ENCODE results near the gene EEFSEC.

The EEFSEC gene

GRCh38 chr3:128310286-128311058 is 157.2 kb downstream of the EEFSEC start:
- ChIA-PET POLR2A (no interaction called here), CTCF (no interaction called here)
- TF ChIP-seq FOXA1 (IDR thresholded peaks at IDR 0.05), result no peak
- no peak for TF ChIP-seq ZNF384 (IDR thresholded peaks at IDR 0.05)
- TF ChIP-seq FOXK2 (IDR thresholded peaks at IDR 0.05), result no peak
- TF ChIP-seq L3MBTL2 (conservative IDR thresholded peaks at IDR 0.05), result no peak
- no peak for TF ChIP-seq PKNOX1 (IDR thresholded peaks at IDR 0.05)
- TF ChIP-seq ELF4 (IDR thresholded peaks at IDR 0.05), result no peak
- TF ChIP-seq CTBP1 (IDR thresholded peaks at IDR 0.05; ENCODE audit: borderline replicate concordance), result no peak
- TF ChIP-seq BHLHE40 (IDR thresholded peaks at IDR 0.05; ENCODE audit: borderline replicate concordance), result no peak
- TF ChIP-seq HDGF (IDR thresholded peaks at IDR 0.05; ENCODE audit: borderline replicate concordance), result no peak
- TF ChIP-seq NFRKB (IDR thresholded peaks at IDR 0.05), result no peak
- TF ChIP-seq LEF1 (IDR thresholded peaks at IDR 0.05; ENCODE audit: borderline replicate concordance), result no peak
- no peak for TF ChIP-seq SP1 (IDR thresholded peaks at IDR 0.05)
- TF ChIP-seq SUZ12 (IDR thresholded peaks at IDR 0.05), result no peak
- TF ChIP-seq TARDBP (IDR thresholded peaks at IDR 0.05), result no peak
- no peak for TF ChIP-seq FOXM1 (IDR thresholded peaks at IDR 0.05; ENCODE audit: borderline replicate concordance)
- no peak for TF ChIP-seq ARNT (IDR thresholded peaks at IDR 0.05)
- no peak for DNase-seq (ENCODE audit: extremely low spot score)

GRCh38 chr3:128311441-128311844 is 158.2 kb downstream of the EEFSEC start:
- no peak for DNase-seq (ENCODE audit: extremely low spot score)

GRCh38 chr3:128312271-128312670 is 159.0 kb downstream of the EEFSEC start:
- no peak for TF ChIP-seq SUZ12 (IDR thresholded peaks at IDR 0.05)
- TF ChIP-seq L3MBTL2 (conservative IDR thresholded peaks at IDR 0.05), result no peak
- TF ChIP-seq SP1 (IDR thresholded peaks at IDR 0.05), result no peak
- no peak for TF ChIP-seq LEF1 (IDR thresholded peaks at IDR 0.05; ENCODE audit: borderline replicate concordance)
- TF ChIP-seq FOXA1 (IDR thresholded peaks at IDR 0.05), result no peak
- no peak for TF ChIP-seq FOXM1 (IDR thresholded peaks at IDR 0.05; ENCODE audit: borderline replicate concordance)
- TF ChIP-seq TARDBP (IDR thresholded peaks at IDR 0.05), result no peak
- TF ChIP-seq CTBP1 (IDR thresholded peaks at IDR 0.05; ENCODE audit: borderline replicate concordance), result no peak
- no peak for TF ChIP-seq ARNT (IDR thresholded peaks at IDR 0.05)
- TF ChIP-seq ELF4 (IDR thresholded peaks at IDR 0.05), result no peak
- TF ChIP-seq NFRKB (IDR thresholded peaks at IDR 0.05), result no peak
- TF ChIP-seq PKNOX1 (IDR thresholded peaks at IDR 0.05), result no peak
- no peak for TF ChIP-seq FOXK2 (IDR thresholded peaks at IDR 0.05)
- TF ChIP-seq BHLHE40 (IDR thresholded peaks at IDR 0.05; ENCODE audit: borderline replicate concordance), result no peak
- ChIA-PET CTCF (interaction anchor here (1.0 kb wide), 1 partner anchor 10 kb away, joined by 3 read pairs; no protein-coding TSS in a partner anchor), POLR2A (no interaction called here)

More at GRCh38 chr3:128311441-128311844, 158.2 kb downstream of the EEFSEC start:
- no peak for TF ChIP-seq ELF4 (IDR thresholded peaks at IDR 0.05)
- no peak for TF ChIP-seq L3MBTL2 (conservative IDR thresholded peaks at IDR 0.05)
- no peak for TF ChIP-seq TARDBP (IDR thresholded peaks at IDR 0.05)
- ChIA-PET POLR2A (no interaction called here), CTCF (no interaction called here)

GRCh38 chr3:128313071-128313725 is 159.9 kb downstream of the EEFSEC start:
- POLR2A ChIA-PET, result no interaction called here
- no peak for TF ChIP-seq TARDBP (IDR thresholded peaks at IDR 0.05)
- TF ChIP-seq ZNF384 (IDR thresholded peaks at IDR 0.05), result no peak
- TF ChIP-seq BHLHE40 (IDR thresholded peaks at IDR 0.05; ENCODE audit: borderline replicate concordance), result no peak
- TF ChIP-seq FOXK2 (IDR thresholded peaks at IDR 0.05), result no peak
- no peak for TF ChIP-seq SP1 (IDR thresholded peaks at IDR 0.05)
- TF ChIP-seq ELF4 (IDR thresholded peaks at IDR 0.05), result no peak
- TF ChIP-seq HDGF (IDR thresholded peaks at IDR 0.05; ENCODE audit: borderline replicate concordance), result no peak
- TF ChIP-seq SUZ12 (IDR thresholded peaks at IDR 0.05), result no peak
- no peak for TF ChIP-seq ARNT (IDR thresholded peaks at IDR 0.05)
- TF ChIP-seq FOXM1 (IDR thresholded peaks at IDR 0.05; ENCODE audit: borderline replicate concordance), result no peak
- no peak for TF ChIP-seq FOXA1 (IDR thresholded peaks at IDR 0.05)
- no peak for TF ChIP-seq NFRKB (IDR thresholded peaks at IDR 0.05)
- no peak for TF ChIP-seq L3MBTL2 (conservative IDR thresholded peaks at IDR 0.05)
- no peak for TF ChIP-seq PKNOX1 (IDR thresholded peaks at IDR 0.05)
- CTCF ChIA-PET, result no interaction called here
- DNase-seq (ENCODE audit: extremely low spot score), result no peak

More at GRCh38 chr3:128312271-128312670, 159.0 kb downstream of the EEFSEC start:
- DNase-seq (ENCODE audit: extremely low spot score), result no peak

GRCh38 chr3:128313935-128314334 is 160.7 kb downstream of the EEFSEC start:
- CTCF ChIA-PET, result no interaction called here
- POLR2A ChIA-PET, result no interaction called here
- TF ChIP-seq BHLHE40 (IDR thresholded peaks at IDR 0.05; ENCODE audit: borderline replicate concordance) (no peak), ZNF384 (IDR thresholded peaks at IDR 0.05) (no peak), ARNT (IDR thresholded peaks at IDR 0.05) (no peak), NFRKB (IDR thresholded peaks at IDR 0.05) (no peak), PKNOX1 (IDR thresholded peaks at IDR 0.05) (no peak), FOXK2 (IDR thresholded peaks at IDR 0.05) (no peak), CTBP1 (IDR thresholded peaks at IDR 0.05; ENCODE audit: borderline replicate concordance) (no peak), SP1 (IDR thresholded peaks at IDR 0.05) (no peak), ELF4 (IDR thresholded peaks at IDR 0.05) (no peak), L3MBTL2 (conservative IDR thresholded peaks at IDR 0.05) (no peak), SUZ12 (IDR thresholded peaks at IDR 0.05) (no peak), TARDBP (IDR thresholded peaks at IDR 0.05) (no peak), HDGF (IDR thresholded peaks at IDR 0.05; ENCODE audit: borderline replicate concordance) (no peak), FOXM1 (IDR thresholded peaks at IDR 0.05; ENCODE audit: borderline replicate concordance) (no peak)
- no peak for DNase-seq (ENCODE audit: extremely low spot score)

Measured in HEK293T (cell line).